Stomach smooth muscle (tissue), 2 donors: Measurements from ENCODE around the gene MRPS34.
A peak's percentile ranks its signal among the peaks of the same experiment; 100 is the strongest.

Experiments used
- H3K27ac ChIP-seq: one replicate; pipeline ENCODE4 v1.7.0; 2013; ENCODE audit warnings: mild to moderate bottlenecking, low read length, inconsistent platforms
- H3K27me3 ChIP-seq, 2 donors: one replicate each; pipeline ENCODE4 v1.7.0; 2013; ENCODE audit warnings: low read length in 2 of 2; ENCODE audit not compliant: insufficient read depth in 2 of 2, control insufficient read depth in 1 of 2
- H3K36me3 ChIP-seq, 2 donors: one replicate each; pipeline ENCODE4 v1.7.0; 2013; ENCODE audit warnings: low read length in 2 of 2; ENCODE audit not compliant: control insufficient read depth in 2 of 2, insufficient read depth in 2 of 2
- H3K4me1 ChIP-seq: one replicate; pipeline ENCODE4 v1.7.0; 2013; ENCODE audit warnings: low read length; ENCODE audit not compliant: control insufficient read depth, insufficient read depth
- H3K4me3 ChIP-seq, 2 donors: one replicate each; pipeline ENCODE4 v1.7.0; 2013; ENCODE audit warnings: low read length in 2 of 2
- H3K9ac ChIP-seq, 2 donors: one replicate each; pipeline ENCODE4 v1.7.0; 2013; ENCODE audit warnings: low read length in 2 of 2, mild to moderate bottlenecking in 1 of 2
- H3K9me3 ChIP-seq, 2 donors: one replicate each; pipeline ENCODE4 v1.7.0; 2013; ENCODE audit warnings: low read length in 2 of 2; ENCODE audit not compliant: control insufficient read depth in 2 of 2
- donor health status: healthy.
- donor health status: Pancreatic carcinoma.

MRPS34 gene

GRCh38 chr16:1775006-1775845, 2.3 kb upstream of the MRPS34 start:
- no peaks in the 10 kb centered on the region for H3K27me3 ChIP-seq
- no peaks in the 10 kb centered on the region for H3K9me3 ChIP-seq
- H3K4me1 ChIP-seq, result peaks cover 39% of the 10 kb centered on the region
- H3K36me3 ChIP-seq, result peaks cover 0 to 16% of the 10 kb centered on the region in 2 donors
- H3K27ac ChIP-seq, result no peak overlapping the region
- H3K4me3 ChIP-seq, result no peak overlapping the region
- H3K9ac ChIP-seq, result no peak overlapping the region

DNA sequence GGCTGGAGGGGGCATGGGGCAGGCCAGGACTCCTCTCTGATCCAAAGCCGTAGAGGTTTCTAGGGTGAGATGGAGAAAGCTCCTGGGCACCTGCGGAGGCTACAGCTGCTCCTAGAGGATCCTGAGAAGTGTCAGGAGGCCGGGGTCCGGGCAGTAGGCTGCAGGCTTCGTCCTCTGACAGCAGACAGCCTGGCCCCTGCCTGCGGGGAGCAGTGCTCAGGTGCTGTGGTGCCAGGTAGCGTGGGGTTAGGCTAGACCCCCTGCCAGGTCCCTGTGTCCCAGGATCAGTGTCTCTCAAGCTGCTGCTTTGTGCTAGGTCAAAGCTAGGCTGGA, 1.5 kb upstream of the MRPS34 start:
- Histone ChIP-seq H3K36me3 (peaks cover 0 to 14% of the 10 kb centered on the region in 2 donors), H3K9ac (peak overlapping the region in 1 of 2 donors; percentile 5), H3K4me3 (peak overlapping the region in 1 of 2 donors; percentile 90), H3K4me1 (peaks cover 44% of the 10 kb centered on the region), H3K9me3 (no peaks in the 10 kb centered on the region), H3K27ac (no peak overlapping the region), H3K27me3 (no peaks in the 10 kb centered on the region)

DNA sequence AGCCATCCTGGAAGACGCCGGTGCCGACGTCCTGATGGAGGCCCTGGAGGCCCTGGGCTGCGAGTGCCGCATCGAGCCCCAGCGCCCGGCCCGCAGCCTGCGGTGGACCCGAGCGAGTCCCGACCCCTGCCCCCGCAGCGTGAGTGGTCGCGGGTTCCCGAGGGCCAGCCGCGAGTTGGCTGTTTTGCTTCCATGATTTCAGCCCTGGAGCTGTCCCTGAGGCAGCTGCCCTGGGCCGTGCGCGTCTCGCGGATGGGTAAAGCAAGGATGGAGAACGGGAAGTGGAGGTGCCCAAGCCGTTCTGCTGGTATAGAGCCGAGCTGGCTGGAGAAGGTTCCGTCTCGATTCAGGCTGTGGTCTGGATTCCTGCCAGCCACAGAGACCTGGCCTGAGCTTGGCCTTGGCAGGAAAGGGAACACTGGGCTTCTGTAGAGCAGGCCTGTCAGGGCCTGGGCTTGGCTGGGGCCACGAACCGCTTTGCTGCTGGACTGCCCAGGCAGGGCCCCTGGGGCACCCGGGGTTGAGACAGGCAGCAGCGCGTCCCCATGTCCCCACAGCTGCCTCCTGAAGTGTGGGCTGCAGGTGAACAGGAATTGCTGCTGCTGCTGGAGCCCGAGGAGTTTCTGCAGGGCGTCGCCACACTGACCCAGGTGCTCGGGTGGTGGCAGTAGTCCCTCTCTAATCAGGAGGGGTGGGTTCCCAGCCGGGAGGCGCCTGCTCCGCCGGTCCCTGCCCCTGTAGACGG, 941 bp upstream of the MRPS34 start:
- peak overlapping the region; percentile 67 for H3K27ac ChIP-seq
- peaks cover 45% of the 10 kb centered on the region for H3K4me1 ChIP-seq
- no peaks in the 10 kb centered on the region for H3K9me3 ChIP-seq
- H3K36me3 ChIP-seq, result peaks cover 0 to 12% of the 10 kb centered on the region in 2 donors
- H3K9ac ChIP-seq, result peak overlapping the region; percentile 74 to 78
- H3K4me3 ChIP-seq, result peak overlapping the region; percentile 63 to 90
- H3K27me3 ChIP-seq, result no peaks in the 10 kb centered on the region

DNA sequence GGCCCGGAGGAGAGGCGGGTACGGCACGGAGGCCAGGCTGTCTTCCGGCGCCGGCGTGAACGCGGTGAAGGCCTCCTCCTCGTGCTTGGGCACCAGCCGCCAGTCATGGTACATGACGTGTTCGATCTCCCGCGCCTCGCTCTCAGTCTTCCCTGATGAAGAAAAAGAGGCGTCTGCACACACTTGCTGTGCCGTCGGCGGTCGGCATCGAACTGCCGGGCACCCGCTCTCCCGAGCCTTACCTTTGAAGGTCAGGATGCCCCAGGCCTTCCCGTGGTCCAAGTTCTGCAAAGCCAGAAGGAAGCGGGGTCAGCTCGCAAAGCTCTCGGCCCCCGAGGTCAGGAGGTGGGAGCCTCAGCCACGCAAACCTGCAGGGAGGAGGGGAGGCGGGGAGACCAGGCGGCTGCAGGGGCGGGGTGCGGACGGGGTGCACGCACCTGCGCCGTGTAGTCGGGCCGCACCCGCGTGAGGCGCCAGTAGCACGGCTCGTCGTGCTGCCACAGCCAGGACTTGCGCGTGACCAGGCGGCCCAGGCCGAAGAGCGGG, 499 bp downstream of the MRPS34 start, which contains the start of gene EME2:
EME2 (plus strand) TSS at position 449 of the 546 bp plus-strand sequence. CDS start 418 bp downstream, outside the sequence.
- Histone ChIP-seq H3K27me3 (no peaks in the 10 kb centered on the region), H3K9ac (peak within 1 kb of the TSS; percentile 74 to 78), H3K27ac (peak within 1 kb of the TSS; percentile 73), H3K4me3 (peak within 1 kb of the TSS; percentile 63 to 90), H3K4me1 (peaks cover 45% of the 10 kb centered on the region), H3K9me3 (no peaks in the 10 kb centered on the region), H3K36me3 (peaks cover 3 to 12% of the 10 kb centered on the region in 2 donors)

DNA sequence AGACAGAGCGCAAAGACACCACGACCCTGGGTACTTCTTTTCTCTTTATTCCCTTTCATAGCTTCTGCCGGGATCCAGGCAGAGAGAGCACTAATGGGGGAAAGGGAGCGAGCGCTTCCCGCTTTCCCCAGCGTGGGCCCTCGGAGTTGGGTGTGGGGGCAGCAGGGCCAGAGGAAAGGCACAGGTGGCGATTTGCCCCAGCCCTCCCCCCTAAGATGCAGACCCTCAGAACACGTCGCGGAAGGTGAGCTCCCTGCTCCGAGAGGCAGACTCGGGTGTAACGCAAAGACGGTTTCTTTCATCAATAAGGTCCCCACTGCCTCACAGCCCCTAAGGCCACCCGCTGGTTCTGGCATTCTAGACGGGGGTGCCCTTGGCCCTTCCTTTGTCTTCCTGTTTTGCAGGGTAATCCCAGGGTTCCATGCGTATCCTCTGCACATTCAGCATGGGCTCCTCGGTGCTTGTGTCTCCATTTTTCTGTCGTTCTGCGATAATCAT, 1.0 kb downstream of the MRPS34 start:
- peaks cover 45% of the 10 kb centered on the region for H3K4me1 ChIP-seq
- H3K27ac ChIP-seq, result peak overlapping the region; percentile 73
- H3K36me3 ChIP-seq, result peaks cover 4 to 12% of the 10 kb centered on the region in 2 donors
- H3K9ac ChIP-seq, result peak overlapping the region; percentile 29 to 78
- no peaks in the 10 kb centered on the region for H3K27me3 ChIP-seq
- H3K9me3 ChIP-seq, result no peaks in the 10 kb centered on the region
- peak overlapping the region; percentile 63 to 90 for H3K4me3 ChIP-seq

GRCh38 chr16:1771188-1771863, 1.6 kb downstream of the MRPS34 start, which contains the start of gene NME3:
Gene NME3, minus strand, starts transcription at chr16:1771543. Its CDS starts 9 bp downstream, at chr16:1771534.
- H3K36me3 ChIP-seq, result peaks cover 4 to 12% of the 10 kb centered on the region in 2 donors

GRCh38 chr16:1770328-1771187, 2.4 kb downstream of the MRPS34 start:
- H3K27ac ChIP-seq, result peak overlapping the region; percentile 73
- H3K36me3 ChIP-seq, result peaks cover 4 to 16% of the 10 kb centered on the region in 2 donors
- H3K4me3 ChIP-seq, result peak overlapping the region; percentile 63 to 90
- H3K9ac ChIP-seq, result peak overlapping the region; percentile 51 to 57
- H3K27me3 ChIP-seq, result no peaks in the 10 kb centered on the region
- peaks cover 45% of the 10 kb centered on the region for H3K4me1 ChIP-seq
- H3K9me3 ChIP-seq, result no peaks in the 10 kb centered on the region

More at GRCh38 chr16:1771188-1771863, 1.6 kb downstream of the MRPS34 start, which contains the start of gene NME3:
- Histone ChIP-seq H3K4me1 (peaks cover 45% of the 10 kb centered on the region), H3K27ac (peak within 1 kb of the TSS; percentile 73), H3K9ac (peak within 1 kb of the TSS; percentile 51 to 78), H3K4me3 (peak within 1 kb of the TSS; percentile 63 to 90), H3K27me3 (no peaks in the 10 kb centered on the region), H3K9me3 (no peaks in the 10 kb centered on the region)

DNA sequence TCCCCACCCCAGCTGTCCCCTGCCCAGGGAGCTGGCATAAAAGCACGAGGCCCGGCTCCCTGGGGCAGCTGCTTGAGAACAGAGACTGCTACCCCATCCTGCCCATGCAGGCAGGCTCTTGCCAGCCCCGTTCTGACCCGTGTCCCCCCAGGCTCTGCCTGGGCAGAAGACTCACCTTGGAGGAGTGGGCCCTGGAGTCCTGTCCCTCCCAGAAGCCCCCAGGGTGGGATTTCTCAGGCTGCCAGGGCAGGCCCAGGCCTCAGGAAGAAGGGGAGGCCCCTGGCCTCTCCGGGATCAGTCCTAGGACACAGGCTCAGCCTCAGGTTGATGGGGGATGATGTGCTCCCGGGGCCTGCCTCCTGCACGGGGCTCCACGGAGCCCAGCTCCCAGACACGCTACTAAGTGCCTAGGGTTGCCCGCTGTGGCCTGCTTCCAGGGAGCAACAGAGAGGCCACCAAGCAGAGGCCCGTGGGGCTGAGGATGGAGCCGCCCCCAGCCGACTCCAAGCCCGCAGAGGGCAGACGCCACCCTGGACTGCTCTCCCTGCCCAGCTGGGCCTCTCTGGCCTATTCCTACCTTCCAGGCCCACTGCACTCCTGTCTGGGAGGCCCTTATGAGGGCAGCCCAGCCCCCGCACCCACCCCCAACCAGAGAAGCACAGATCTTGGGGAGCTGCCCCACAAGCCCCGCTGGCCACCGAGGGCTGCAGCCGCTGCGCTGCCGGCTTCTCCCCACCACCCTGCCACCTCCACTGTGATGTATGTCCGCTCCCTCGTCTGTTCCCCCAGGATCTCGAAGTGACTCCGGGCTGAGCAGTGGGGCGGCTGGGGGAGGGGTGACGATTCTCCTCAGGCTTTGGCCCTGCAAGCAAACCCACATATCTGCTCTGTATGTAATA, 3.3 kb downstream of the MRPS34 start:
- H3K9ac ChIP-seq, result no peak overlapping the region
- peak overlapping the region; percentile 63 to 90 for H3K4me3 ChIP-seq
- peaks cover 39% of the 10 kb centered on the region for H3K4me1 ChIP-seq
- H3K36me3 ChIP-seq, result peaks cover 9 to 23% of the 10 kb centered on the region in 2 donors
- peak overlapping the region; percentile 73 for H3K27ac ChIP-seq
- H3K9me3 ChIP-seq, result no peaks in the 10 kb centered on the region
- no peaks in the 10 kb centered on the region for H3K27me3 ChIP-seq
